ENCODE data around the gene ATP5ME.

DNA sequence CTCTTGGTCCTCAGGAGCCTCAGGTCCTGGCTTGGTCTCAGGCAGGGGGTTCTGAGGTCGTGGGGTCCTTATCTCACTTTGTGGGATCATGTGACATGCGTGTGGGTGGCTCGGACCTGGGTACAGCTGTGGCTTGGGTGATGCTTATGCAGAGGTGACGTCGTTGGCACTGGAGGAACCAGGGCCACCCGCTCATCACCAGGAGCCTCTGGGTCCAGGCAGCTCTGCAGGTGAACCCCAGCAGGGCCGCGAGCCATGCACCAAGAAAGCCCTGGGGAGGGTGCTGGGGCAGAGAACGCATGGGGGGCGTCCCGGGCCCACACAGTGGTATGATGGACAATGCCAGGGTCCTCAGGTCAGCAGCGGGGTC lies 8.7 kb downstream of the ATP5ME start:
- TF ChIP-seq ZFP3 (CRISPR knock-in tag; IDR thresholded peaks at IDR 0.05) (no peak), ZFP30 (CRISPR knock-in tag; IDR thresholded peaks at IDR 0.05) (no peak), RARB (CRISPR knock-in tag; IDR thresholded peaks at IDR 0.05) (no peak), ISL1 (CRISPR knock-in tag; IDR thresholded peaks at IDR 0.05) (no peak)
- TF ChIP-seq, protein P1, sequence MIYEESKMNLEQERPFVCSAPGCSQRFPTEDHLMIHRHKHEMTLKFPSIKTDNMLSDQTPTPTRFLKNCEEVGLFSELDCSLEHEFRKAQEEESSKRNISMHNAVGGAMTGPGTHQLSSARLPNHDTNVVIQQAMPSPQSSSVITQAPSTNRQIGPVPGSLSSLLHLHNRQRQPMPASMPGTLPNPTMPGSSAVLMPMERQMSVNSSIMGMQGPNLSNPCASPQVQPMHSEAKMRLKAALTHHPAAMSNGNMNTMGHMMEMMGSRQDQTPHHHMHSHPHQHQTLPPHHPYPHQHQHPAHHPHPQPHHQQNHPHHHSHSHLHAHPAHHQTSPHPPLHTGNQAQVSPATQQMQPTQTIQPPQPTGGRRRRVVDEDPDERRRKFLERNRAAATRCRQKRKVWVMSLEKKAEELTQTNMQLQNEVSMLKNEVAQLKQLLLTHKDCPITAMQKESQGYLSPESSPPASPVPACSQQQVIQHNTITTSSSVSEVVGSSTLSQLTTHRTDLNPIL (CRISPR knock-in tag; IDR thresholded peaks at IDR 0.05; ENCODE audit: low read depth) = no peak
- TF ChIP-seq, protein P2, sequence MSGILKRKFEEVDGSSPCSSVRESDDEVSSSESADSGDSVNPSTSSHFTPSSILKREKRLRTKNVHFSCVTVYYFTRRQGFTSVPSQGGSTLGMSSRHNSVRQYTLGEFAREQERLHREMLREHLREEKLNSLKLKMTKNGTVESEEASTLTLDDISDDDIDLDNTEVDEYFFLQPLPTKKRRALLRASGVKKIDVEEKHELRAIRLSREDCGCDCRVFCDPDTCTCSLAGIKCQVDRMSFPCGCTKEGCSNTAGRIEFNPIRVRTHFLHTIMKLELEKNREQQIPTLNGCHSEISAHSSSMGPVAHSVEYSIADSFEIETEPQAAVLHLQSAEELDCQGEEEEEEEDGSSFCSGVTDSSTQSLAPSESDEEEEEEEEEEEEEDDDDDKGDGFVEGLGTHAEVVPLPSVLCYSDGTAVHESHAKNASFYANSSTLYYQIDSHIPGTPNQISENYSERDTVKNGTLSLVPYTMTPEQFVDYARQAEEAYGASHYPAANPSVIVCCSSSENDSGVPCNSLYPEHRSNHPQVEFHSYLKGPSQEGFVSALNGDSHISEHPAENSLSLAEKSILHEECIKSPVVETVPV (CRISPR knock-in tag; IDR thresholded peaks at IDR 0.05) = no peak

Measured in SK-N-SH treated with all-trans-retinoic acid at 6 μM for 48 hours (cell line).